CD4-positive, alpha-beta T cell treated with Interleukin-21 for 1 hour (primary cell): ENCODE measurements around the gene PDE10A.
"Not testable (repeated sequence)": the region's sequence is repeated elsewhere in the genome, so short reads cannot be mapped to it uniquely, and the experiment has no call there.

Experiments used
- DNase-seq: peaks from one replicate; pipeline ENCODE4 v3.0.0-alpha.2; 2020

The PDE10A gene

DNA sequence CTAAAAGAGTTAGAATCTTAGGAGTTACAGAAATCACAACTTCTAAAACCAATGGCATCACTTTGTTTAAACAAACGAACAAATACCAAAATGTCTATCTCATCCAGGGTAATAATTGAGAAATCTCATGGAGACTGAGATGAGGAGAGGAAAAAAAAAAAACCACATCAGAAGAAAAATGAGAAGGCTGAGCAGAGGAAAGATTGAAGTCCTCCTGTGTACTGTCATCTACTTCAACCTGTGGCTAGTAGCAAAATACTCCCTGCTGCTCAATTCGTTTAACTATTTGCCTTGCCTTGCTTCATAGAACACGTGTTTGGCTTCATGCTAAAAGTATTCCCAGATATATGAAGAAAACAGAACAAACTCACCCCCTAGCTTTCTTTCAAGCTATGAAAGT, 143.7 kb downstream of the PDE10A start:
- no peak for DNase-seq

DNA sequence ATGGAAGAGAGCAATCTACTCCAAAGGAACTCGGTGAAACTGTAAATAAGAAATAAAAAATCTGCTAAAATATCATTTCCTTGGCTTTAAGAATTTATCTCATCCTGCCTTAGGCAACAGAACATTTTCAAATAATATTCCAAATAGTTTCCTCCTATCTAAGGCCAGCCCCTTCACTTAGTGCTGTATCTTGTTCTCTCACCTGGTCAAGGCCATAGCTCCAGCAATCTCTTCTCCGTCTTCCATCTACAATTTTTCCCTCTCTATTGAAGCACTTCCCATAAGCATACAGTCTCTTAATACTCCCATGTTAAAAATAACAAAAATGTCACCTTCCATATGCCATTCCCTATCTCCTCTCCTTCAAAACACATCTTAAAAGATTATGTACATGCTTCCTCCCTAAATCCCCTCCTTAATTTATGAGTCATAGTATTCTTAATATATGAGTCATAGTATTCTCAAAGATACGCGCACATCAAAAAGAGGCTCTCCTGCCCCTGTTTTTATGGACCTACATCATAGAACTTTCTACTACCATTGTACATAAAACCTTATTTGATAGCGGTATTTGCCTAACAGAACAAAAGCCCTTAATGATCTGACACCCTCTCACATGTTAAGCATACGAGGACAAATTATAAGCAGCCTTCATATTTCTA, 146.9 kb downstream of the PDE10A start:
- DNase-seq: no peak

DNA sequence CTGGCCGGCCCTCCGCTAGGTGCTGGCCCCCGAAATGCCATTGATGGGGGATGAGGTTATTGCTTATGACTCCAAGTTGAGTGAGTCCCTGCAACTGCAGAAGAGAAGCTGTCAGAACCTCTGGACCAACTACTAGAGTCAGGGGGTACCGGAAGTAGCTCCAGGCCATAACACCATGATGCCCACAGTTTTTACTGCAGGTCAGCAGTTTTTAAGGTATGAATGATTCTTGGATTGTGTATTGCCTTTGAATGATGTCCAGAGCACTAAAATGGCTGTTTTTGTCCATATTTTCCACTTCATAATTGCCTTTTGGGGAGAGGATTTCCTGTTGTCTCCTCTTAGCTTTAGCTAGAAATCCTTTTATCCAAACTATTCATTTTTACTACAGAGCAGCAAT, 148.4 kb downstream of the PDE10A start:
- no peak for DNase-seq

DNA sequence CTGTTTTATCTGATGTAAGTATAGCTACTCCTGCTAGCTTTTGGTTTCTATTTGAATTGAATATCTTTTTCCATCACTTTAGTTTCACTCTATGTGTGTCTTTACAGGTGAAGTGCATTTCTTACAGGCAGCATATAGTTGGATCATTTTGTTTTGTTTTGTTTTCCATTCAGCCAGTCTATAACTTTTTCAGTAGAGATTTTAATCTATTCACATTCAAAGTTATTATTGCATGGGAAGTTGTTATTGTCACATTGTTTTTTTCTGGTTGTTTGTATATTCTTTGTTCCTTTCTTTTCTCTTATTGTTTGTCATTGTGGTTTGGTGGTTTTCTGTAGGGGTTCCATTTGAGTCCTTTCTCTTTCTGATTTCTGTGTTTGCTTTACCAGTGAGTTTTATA, 151.2 kb downstream of the PDE10A start:
- no peak for DNase-seq

DNA sequence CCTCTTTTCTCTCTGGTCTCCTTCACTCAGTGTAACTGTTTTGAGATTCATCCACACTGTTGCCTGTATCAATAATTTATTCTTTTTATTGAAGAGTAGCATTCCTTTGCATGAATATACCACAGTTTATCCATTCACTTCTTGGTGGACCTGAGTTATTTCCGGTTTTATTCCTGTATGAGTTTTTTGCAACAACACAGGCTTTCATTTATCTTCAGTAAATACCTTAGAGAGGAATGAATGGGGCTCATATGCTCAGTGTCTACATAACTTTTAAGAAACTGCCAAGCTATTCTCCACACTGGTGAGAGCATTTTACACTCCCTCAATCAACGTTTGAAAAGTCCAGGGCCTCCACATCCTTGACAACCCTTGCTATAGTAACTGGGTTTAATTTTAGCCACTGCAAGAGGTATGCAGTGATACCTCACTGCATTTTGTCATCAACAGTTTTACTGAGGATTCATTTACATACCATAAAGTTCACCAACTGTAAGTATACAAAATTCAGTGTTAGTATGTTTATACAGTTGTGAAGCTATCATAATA, 154.6 kb downstream of the PDE10A start:
- DNase-seq: no peak

DNA sequence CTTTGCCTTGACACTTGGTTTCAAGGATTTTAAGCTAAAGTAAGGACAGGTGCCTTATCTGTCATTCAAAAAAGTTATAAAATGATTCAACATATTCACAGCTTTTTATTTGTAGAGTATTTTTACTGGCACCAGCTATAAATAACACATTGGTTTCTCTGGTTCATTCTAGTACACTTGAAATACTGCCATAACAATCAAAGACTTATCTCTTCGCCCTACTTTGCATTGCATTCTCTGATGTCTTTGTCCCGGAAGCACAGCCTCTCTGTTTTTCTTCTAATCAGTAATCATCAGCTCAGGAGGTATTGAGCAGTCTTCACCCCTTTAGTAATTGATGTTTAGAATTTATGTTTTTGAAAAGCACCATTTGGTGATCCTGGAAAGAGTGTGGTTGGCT, 156.4 kb downstream of the PDE10A start:
- DNase-seq: no peak

DNA sequence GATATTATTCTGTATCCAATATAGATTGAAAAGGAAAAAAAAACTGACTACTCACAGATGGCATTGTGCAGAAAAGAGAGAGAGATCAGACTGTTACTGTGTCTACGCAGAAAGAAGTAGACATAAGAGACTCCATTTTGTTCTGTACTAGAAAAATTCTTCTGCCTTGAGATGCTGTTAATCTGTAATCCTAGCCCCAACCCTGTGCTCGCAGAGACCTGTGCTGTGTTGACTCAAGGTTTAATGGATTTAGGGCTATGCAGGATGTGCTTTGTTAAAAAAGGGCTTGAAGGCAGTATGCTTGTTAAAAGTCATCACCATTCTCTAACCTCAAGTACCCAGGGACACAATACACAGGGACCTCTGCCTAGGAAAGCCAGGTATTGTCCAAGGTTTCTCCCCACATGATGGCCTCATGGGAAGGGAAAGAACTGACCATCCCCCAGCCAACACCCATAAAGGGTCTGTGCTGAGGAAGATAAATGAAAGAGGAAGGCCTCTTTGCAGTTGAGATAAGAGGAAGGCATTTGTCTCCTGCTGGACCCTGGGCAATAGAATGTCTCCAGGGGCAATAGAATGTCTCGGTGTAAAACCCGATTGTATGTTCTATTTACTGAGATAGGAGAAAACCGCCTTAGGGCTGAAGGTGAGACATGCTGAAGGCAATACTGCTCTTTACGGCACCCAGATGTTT, 162.7 kb downstream of the PDE10A start:
- DNase-seq: not testable (repeated sequence)

DNA sequence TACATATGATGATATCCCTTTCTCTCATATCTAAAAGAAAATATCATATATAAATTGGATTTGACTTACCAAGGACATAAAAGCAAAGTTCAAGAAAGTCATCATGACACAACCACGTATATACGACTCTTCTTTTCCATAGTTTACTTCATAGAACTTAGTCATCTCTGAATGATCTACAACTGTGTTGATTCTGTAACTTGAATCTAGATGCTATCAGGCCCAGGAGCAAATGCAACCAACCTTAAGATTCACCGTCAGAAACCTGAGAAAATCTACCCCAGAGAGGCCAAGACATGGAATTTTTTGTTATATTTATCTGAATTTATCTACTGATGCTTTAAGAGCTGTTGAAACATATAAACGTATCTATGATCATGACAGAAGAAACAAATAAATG, 165.6 kb downstream of the PDE10A start:
- no peak for DNase-seq

DNA sequence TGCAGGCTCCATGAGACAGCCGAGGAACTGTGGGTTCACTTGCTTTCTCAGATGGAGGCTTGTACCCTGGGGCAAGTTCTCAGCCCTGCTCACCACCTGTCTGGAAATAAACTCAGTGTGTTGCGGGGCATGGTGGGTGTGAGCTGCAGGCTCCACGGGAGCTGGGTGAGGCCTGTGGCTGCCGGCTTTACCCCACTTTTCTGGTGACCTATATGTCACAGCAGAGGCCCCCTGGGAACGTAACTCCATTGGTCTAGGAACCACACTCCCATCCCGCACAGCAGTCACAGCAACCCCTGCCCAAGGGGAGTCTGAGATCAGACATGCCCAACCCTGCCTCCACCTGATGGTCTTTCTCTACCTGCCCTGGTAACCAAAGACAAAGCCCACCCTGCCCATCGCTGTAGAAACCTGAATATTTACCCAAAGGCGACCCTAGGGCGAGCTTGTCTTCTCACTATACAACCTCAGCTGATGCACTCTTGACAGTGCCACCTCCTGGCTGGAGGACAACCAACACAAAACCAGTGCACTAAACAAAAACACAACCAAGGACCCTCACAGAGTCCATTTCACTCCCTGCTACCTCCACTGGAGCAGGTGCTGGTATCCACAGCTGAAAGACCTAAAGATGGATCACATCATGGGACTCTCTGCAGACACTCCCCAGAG, 174.3 kb downstream of the PDE10A start:
- no peak for DNase-seq

DNA sequence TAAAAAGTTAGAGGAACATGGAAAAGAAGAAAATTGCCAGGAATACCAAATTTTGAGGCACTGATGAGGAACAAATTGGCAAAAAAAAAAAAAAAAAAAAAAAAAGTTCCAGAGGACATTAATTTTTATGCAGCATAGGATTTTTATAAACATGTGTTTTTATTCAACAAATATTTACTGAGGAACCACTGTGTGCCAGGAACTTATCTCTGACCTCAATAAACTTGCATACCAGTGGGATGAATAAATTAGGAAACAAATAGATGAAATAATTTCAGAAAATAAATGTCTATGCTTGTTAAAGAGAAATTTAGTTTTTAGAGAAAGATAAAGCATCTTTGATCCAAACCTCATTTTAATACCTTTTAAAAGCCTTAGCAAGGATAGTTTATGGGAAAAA, 175.1 kb downstream of the PDE10A start:
- DNase-seq: no peak

DNA sequence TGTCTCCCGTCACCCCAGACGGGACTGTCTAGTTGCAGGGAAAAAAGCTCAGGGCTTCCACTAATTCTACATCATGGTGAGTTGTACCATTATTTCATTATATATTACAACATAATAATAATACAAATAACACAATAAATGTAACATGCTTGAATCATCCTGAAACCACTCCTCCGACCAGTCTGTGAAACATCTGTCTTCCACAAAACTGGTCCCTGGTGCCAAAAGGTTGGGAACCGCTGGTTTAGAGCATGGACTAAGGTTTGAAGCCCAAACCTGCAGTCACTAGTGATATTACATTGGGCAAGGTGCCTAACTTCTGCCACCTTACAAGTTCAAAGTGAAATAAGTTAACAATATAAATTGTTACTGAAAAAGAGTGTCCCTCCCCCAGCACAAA, 175.7 kb downstream of the PDE10A start:
- DNase-seq: no peak

DNA sequence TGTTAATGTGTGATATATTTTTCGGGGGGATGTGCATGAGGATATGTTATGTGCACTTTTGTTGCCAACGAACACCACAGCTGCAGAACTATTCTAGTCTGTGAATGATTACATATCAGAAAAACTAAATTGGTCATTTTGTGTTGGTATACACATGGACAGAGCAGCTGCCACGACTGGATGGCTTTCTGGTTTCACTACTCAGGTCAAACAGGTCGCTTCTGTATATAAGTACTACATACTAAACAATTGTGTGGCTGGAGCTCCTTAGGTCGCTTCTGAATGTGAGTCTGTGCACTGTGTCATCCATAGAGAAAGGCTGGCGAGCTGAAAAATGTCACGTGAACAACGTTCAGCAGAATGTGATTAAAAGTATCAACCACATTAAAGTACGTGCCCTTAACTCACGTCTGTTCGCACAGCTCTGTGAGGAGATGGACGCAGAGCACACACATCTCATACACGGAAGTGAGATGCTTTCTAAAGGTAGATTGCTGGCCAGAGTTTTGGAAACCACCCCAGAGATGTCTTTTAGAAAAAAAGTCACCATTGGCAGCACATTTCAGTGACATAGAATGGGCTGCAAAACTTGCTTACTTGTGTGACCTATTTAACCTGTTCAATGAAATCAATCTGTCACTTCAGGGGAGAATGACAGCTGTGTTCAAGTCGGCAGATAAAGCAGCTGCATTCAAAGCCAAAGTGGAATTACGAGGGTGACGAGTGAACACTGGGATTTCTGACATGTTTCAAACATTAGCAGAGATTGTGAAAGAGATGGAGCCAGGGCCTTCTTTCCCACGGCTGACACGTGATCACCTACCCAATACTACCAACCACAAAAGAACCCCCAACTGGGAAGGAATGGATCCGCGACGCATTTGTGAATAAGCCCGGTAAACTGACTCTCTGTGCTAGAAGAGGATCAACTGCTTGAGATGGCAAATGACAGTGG, 176.6 kb downstream of the PDE10A start:
- DNase-seq: no peak

DNA sequence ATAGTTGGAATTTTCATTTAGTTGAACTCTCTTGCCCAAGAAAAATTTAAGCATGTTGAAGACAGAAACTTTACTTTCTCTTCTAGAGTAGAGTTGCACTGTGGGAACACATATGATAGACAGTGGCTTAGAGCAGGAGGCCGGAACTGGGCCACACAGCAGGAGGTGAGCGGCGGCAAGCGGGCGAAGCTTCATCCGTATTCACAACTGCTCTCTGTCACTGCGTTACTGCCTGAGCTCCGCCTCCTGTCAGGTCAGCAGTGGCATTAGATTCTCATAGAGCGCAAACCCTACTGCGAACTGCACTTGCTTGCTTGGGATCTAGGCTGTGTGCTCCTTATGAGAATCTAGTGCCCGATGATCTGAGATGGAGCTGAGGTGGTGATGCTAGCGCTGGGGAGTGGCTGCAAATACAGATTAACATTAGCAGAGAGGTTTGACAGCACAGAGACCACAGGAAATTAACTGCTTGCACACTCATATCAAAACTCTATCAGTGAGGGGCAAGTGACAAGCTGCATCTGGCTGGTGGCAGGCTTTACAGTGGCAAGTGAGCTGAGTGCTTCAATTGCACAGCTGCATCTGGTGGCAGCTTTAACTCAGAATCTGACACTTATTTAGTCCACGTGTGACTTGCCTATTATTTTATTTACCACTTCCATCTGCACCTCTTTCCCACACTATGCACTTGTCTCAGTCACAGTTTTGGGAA, 178.7 kb downstream of the PDE10A start:
- no peak for DNase-seq

DNA sequence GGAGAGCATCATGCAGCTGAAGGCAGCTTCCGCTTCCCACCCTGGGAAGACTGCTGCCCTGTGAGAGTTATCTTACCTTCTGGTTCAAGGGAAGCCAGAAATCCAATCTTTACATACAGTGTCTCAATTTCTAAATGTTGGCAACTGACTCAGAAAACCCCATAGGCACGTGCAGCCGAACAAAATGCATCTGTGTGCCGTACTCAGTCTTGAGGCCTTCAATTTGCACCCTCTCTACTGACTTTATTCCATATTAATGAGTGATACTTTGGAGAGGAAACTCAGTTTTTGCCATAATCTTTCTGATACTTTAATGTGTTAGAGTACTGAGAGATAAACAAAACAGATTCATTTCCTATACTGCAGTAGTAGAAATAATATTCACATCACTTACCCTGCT, 181.1 kb downstream of the PDE10A start:
- no peak for DNase-seq

DNA sequence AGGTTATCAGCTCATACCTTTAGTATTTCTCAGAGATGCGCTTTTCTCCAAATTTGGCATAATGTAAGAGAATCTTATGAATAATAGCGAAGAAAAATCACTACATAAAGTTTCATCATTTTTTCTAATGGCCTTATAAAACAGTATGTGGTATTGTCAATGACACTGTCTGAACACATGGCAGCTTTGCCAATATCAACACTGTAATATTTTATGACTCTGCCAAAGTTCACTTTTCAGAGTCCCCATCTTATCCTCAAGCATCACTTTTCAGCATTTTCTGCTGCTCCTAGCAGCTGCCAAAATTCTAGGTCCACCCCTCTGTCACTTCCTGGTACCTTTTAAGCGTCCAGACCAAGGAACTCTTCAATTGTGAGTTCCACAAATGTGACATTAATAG, 182.1 kb downstream of the PDE10A start:
- no peak for DNase-seq

DNA sequence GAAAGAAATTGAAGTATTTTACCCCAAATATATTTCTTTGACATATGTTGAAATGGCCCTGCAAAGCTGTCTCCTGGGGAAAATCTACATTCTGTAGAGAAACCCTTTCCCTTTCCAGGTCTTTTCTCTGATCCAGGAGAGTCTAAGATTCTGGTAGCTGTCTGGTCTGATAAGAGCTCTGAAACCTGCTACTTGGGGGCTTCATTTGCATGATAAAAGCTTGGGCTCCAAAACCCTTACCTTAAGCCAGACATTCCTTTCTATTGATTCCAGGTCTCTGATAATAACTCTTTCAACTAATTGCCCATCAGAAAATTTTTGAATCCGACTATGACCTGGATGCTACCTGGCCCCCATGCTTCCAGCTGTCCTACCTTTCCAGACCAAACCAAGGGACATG, 184.5 kb downstream of the PDE10A start:
- DNase-seq: no peak

DNA sequence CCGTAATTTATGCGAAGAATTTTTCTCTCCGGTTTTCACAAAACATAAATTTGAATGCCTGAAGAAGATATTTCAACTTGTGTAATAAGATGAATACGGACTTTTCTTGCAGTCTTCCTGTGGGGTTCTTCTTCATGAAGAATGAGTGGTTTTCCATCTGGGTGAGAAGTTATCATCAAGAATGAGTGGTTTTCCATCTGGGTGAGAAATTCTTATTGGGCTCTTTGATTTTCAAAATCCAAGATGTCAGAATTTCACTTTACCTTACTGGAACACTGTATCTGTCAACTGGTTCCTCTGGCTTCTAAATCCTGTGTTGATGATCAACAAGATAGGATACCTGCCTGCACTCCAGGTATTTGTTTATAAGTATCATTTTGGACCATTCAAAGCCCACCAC, 193.6 kb downstream of the PDE10A start:
- DNase-seq: no peak

DNA sequence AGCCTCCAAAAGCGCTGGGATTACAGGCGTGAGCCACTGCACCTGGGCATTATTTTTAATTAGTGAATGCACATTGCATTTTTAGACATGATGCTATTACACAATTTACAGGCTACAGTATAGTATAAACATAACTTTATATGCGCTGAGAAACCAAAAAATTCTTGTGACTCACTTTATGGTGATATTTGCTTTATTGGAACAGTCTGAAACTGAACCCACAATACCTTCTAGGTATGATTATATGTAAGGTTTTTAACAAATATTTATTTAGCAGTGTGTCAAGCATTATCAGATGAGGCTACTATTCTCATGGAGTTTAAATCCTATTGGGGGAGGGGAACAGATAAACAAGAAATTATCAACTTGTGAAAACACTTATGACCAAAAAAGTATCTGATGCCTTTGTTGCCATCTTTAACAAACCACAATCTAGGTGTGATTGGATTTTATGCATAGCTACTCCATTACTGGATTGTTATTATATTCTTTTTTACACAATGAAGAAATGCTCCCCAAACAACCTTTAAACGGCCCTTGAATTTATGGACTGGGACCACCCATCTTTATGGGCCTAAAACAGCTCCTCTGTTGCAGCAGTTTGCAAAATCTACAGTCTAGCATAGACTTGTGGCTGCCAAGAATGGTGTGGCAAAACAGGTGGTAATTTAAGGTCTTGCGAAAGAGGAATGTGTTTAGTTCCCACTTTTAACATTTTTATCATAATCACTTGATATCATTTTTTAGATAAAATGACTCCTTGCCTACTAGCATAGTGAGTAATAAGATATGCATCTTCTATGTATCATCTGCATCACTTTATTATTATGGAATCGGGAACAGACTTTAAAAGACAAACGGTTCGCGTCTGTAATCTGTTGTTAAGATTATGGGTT, 194.5 kb downstream of the PDE10A start:
- no peak for DNase-seq

DNA sequence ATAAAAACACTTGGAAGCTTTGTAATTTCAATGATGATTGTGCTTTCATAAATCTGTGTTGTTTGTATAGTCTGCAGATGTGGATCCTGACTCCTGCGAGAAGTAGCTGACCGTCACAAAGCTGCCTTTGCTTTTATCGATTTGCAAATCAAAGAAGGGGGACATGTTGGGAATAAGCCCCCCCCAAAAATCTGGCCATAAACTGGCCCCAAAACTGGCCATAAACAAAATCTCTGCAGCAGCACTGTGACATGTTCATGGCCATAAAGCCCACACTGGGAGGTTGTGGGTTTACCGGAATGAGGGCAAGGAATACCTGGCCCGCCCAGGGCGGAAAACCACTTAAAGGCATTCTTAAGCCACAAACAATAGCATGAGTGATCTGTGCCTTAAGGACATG, 199.5 kb downstream of the PDE10A start:
- DNase-seq: not testable (repeated sequence)

DNA sequence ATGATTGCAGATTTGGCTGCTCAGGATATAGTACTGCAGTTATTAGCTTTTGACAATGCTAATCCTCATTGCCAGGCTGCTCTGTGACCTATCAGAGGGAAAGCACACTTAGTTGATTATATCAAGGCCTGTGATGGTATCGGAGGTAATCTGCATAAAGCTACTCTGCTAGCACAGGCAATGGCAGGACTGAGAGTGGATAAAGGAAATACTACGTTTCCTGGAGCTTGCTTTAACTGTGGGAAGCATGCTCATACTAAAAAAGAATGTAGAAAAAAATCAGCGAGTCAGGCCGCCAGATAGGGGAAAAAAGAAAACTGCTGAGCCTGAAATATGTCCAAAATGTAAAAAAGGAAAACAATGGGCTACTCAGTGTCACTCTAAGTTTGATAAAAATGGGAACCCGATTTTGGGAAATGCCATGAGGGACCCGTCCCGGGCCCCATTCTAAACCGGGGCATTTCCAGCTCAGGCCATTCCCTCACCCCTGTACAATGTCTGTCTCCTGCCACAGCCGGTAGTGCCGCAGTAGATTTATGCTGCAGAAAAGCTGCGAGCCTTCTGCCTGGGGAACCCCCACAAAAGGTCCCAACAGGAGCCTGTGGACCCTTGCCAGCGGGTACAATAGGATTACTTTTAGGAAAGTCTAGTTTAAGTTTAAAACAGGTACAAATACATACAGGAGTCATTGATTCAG, 203.3 kb downstream of the PDE10A start:
- not testable (repeated sequence) for DNase-seq
